ENCODE measurements around the gene CERS4.
"Not testable (repeated sequence)": the region's sequence is repeated elsewhere in the genome, so short reads cannot be mapped to it uniquely, and the experiment has no call there.

CERS4 gene

GRCh38 chr19:8180018-8180417 lies 29.2 kb upstream of the CERS4 start:
- no peak overlapping the region for H3K4me3 ChIP-seq (ENCODE audit: control insufficient read depth, low read depth, low read length)
- TF ChIP-seq, protein P1, sequence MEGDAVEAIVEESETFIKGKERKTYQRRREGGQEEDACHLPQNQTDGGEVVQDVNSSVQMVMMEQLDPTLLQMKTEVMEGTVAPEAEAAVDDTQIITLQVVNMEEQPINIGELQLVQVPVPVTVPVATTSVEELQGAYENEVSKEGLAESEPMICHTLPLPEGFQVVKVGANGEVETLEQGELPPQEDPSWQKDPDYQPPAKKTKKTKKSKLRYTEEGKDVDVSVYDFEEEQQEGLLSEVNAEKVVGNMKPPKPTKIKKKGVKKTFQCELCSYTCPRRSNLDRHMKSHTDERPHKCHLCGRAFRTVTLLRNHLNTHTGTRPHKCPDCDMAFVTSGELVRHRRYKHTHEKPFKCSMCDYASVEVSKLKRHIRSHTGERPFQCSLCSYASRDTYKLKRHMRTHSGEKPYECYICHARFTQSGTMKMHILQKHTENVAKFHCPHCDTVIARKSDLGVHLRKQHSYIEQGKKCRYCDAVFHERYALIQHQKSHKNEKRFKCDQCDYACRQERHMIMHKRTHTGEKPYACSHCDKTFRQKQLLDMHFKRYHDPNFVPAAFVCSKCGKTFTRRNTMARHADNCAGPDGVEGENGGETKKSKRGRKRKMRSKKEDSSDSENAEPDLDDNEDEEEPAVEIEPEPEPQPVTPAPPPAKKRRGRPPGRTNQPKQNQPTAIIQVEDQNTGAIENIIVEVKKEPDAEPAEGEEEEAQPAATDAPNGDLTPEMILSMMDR (IDR thresholded peaks at IDR 0.05; ENCODE audit: control insufficient read depth, insufficient read depth, low read depth, low read length, missing control alignments), result no peak
- no peak for DNase-seq (ENCODE audit: low read depth)

GRCh38 chr19:8184274-8184673 lies 24.9 kb upstream of the CERS4 start:
- TF ChIP-seq, protein P1 (IDR thresholded peaks at IDR 0.05; ENCODE audit: control insufficient read depth, insufficient read depth, low read depth, low read length, missing control alignments), result no peak
- no peak for DNase-seq (ENCODE audit: low read depth)
- H3K4me3 ChIP-seq (ENCODE audit: control insufficient read depth, low read depth, low read length), result no peak overlapping the region

DNA sequence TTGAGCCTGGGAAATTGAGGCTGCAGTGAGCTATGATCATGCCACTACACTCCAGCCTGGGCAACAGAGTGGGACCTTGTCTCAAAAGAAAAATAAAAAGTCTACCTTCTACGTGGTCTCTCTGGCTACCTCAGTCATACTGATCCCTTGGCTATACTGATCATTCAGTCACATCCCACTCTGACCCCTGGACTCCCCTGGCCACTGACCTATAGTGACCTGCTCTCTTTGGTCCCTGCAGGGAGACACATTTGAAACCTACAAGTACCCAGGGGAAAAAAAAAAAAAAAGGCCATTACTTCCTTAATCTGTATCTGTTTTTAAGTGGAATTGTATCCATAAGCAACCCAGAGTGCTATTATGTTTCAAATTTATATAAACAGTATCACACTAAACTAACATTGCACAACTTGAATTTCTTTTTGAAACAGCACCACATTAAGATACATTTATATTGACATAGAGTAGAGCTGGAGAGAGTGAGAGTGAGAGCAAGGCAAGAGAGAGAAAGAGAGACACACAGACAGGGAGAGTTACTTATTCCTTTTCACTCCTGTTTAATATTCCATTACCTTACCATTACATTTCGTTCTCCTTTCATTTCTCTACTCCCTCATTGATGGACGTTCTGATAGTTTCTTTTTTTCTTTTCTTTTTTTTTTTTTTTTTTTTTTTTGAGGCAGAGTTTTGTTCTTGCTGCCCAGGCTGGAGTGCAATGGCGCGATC lies 23.7 kb upstream of the CERS4 start:
- TF ChIP-seq, protein P1 (IDR thresholded peaks at IDR 0.05; ENCODE audit: control insufficient read depth, insufficient read depth, low read depth, low read length, missing control alignments), result no peak
- DNase-seq (ENCODE audit: low read depth), result no peak
- H3K4me3 ChIP-seq (ENCODE audit: control insufficient read depth, low read depth, low read length), result no peak overlapping the region

DNA sequence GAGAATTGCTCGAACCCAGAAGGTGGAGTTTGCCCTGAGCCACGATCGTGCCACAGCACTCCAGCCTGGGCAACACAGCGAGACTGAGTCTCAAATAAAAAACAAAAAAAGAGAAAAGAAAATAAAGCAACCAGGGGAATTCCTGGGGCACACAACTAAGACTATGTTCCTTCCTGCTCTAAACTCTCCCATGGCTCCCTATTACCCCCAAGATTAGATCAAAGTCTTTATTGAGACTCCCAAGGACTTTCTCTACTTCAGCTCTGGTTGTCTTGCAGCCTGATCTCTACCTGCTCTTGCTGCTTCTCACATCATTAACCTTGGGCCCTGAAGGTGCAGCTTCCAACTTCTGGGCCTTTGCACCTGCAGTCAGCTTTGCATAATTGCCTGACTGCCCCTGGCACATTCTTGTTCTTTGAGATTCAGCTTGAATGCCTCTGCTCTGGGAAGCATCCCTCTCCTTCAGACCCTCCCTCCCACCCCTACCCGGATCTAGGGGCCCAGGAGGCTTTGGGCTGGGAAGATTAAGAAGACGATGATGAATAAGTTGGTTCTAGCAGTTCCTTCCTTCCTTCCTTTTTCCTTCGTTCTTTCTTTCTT lies 16.8 kb upstream of the CERS4 start:
- no peak for DNase-seq (ENCODE audit: low read depth)
- no peak overlapping the region for H3K4me3 ChIP-seq (ENCODE audit: control insufficient read depth, low read depth, low read length)
- TF ChIP-seq, protein P1 (IDR thresholded peaks at IDR 0.05; ENCODE audit: control insufficient read depth, insufficient read depth, low read depth, low read length, missing control alignments), result no peak

GRCh38 chr19:8194528-8195267 lies 14.5 kb upstream of the CERS4 start:
- H3K4me3 ChIP-seq (ENCODE audit: control insufficient read depth, low read depth, low read length), result no peak overlapping the region
- TF ChIP-seq, protein P1 (IDR thresholded peaks at IDR 0.05; ENCODE audit: control insufficient read depth, insufficient read depth, low read depth, low read length, missing control alignments), result no peak

GRCh38 chr19:8196271-8196927 lies 12.8 kb upstream of the CERS4 start:
- no peak overlapping the region for H3K4me3 ChIP-seq (ENCODE audit: control insufficient read depth, low read depth, low read length)
- TF ChIP-seq, protein P1 (IDR thresholded peaks at IDR 0.05; ENCODE audit: control insufficient read depth, insufficient read depth, low read depth, low read length, missing control alignments), result no peak
- DNase-seq (ENCODE audit: low read depth), result no peak

More at GRCh38 chr19:8194528-8195267, 14.5 kb upstream of the CERS4 start:
- DNase-seq (ENCODE audit: low read depth), result no peak

DNA sequence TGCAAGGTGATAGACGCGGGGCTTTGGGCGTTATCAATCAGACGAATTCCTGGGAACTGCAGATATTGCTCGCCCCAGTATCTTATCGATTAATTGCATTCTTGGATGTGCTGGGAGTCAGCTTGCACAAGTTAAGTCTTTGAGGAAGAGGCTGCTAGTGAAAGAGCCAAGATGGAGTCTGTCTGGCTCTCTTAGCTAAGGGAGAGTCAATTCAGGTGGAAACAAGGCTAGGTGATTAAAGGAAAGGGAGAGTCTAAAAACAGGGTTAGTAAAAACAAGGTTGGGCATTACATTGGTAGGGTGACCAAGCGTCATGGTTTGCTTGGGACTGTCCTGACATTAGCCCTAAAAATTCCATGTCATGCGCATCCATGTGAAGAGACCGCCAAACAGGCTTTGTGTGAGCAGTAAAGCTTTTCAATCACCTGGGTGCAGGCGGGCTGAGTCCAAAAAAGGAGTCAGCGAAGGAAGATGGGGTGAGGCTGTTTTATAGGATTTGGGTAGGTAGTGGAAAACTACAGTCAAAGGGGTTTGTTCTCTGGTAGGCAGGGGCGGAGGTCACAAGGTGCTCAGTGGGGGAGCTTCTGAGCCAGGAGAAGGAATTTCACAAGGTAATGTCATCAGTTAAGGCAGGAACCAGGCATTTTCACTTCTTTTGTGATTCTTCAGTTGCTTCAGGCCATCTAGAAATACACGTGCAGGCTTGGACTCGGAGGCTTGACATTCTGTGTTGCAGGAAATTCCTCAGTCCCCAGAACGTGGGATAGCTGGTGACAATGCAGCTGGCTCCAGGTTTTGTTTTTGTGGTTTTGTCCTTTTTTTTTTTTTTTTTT lies 5.7 kb upstream of the CERS4 start:
- not testable (repeated sequence) for H3K4me3 ChIP-seq (ENCODE audit: control insufficient read depth, low read depth, low read length); DNase-seq (ENCODE audit: low read depth)

Measured in AG09309 (cell line).